Stimulated activated naive CD8-positive, alpha-beta T cell treated with anti-CD3 and anti-CD28 coated beads, Interleukin-15, Interleukin-2, amounts not matched to agents 100 U/mL and 50 U/mL, for 24 hours (primary cell): ENCODE measurements around the gene SLC16A5.
A peak's percentile ranks its signal among the peaks of the same experiment; 100 is the strongest.
"Not testable (repeated sequence)": the region's sequence is repeated elsewhere in the genome, so short reads cannot be mapped to it uniquely, and the experiment has no call there.

Experiments
- ATAC-seq: fragments of 150-1000 bp; cut with Tn5 transposase; one replicate; pipeline ENCODE4 v1.10.0; 2021
- DNase-seq: peaks from one replicate; pipeline ENCODE4 v3.0.0; 2021

Gene SLC16A5

DNA sequence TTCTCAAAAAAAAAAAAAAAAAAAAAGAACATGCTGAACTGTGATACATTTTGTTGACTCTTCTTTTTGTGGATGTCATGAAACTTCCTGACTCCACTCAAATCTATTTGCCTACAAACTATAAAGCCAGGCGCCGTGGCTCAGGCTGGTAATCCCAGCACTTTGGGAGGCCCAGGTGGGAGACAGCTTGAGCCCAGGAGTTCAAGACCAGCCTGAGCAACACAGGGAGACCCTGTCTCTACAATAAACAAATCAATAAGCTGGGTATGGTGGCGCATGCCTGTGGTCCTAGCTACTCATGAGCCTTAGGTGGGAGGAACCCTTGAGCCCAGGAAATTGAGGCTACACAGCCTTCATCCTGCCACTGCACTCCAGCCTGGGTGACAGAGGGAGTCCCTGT, 45.2 kb downstream of the SLC16A5 start:
- ATAC-seq (no peak), DNase-seq (no peak)

DNA sequence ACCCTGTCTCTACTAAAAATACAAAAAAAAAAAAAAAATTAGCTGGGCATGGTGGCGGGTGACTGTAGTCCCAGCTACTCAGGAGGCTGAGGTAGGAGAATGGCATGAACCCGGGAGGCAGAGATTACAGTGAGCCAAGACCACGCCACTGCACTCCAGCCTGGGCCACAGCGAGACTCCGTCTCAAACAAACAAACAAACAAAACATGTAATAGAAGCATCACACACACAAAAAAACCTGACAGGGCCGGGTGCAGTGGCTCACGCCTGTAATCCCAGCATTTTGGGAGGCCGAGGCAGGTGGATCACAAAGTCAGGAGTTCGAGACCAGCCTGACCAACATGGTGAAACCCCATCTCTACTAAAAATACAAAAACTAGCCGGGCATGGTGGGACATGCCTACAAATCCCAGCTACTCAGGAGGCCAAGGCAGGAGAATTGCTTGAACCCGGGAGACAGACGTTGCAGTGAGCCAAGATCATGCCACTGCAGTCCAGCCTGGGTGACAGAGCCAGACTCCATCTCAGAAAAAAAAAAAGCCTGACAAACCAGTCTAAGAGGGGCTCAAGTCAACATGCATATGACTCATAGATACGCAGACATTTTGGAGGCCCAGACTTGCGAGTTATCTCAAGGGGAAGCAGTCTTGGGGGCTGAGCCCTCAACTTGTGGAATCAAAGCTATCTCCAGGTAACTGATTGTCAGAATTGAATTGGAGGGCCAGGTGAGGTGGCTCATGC, 46.0 kb downstream of the SLC16A5 start:
- ATAC-seq, DNase-seq: not testable (repeated sequence)

DNA sequence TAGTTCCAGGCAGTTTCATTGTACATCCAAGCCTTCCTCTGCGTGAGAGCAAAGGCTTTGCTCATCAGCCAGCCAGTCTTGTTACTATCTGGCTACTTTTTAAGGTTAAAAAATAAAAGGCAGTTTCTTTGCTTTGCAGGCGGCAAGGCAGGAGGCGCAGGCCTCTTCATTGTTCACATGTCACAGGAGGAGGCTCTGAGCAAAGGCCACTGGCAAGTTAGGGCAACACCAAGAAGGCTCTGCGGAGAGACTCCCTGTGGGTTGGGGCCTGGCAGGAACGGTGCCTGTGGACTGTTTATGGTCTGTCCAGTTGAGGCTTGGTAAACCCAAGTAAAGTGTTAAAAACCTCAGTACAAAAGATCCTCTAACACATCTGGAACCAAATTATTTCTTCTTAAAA, 47.7 kb downstream of the SLC16A5 start:
- ATAC-seq (no peak), DNase-seq (no peak)

DNA sequence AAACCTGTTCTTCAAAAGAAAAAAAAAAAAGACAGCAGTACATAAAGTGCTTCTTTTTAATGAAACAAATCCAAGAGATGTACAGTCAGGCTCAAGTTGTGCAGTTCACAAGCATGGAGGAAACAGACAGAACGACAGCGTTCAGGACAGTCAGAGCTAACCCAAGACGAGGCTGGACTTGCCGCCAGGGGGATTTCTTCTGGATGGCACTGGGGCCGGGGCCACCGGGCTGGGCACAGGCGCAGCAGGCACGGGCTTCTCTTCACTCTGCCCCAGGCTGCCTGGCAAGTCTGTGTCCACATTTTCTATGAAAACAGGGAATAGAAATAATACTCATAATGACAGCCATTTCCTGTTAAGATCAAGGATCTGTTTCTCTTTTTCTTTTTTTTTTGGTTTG, 48.2 kb downstream of the SLC16A5 start:
- ATAC-seq = no peak
- DNase-seq = no peak

DNA sequence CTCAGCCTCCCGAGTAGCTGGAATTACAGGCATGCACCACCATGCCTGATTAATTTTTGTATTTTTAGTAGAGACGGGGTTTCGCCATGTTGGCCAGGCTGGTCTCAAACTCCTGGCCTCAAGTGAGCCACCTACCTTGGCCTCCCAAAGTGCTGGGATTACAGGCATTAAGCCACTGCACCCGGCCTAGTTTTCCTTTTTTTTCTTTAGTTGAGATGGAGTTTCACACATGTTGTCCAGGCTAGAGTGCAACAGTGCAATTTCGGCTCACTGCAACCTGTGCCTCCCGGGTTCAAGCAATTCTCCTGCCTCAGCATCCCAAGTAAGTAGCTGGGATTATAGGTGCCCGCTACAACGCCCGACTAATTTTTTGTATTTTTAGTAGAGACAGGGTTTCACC, 50.0 kb downstream of the SLC16A5 start:
- ATAC-seq, DNase-seq: not testable (repeated sequence)

DNA sequence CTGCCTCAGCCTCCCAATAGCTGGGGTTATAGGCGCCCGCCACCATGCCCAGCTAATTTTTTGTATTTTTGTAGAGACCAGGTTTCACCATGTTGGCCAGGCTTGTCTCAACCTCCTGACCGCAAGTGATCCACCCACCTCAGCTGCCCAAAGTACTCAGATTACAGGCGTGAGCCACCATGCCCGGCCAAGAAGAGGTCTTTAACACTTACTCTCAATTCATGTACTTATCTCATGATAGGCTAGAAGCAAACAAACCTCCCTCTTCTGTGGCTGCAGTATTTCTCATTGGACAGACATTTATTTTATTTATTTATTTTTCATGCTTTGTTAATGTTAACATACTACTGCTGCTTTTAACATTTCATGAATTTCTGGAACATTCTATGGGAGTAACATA, 50.8 kb downstream of the SLC16A5 start:
- DNase-seq (no peak), ATAC-seq (no peak)

DNA sequence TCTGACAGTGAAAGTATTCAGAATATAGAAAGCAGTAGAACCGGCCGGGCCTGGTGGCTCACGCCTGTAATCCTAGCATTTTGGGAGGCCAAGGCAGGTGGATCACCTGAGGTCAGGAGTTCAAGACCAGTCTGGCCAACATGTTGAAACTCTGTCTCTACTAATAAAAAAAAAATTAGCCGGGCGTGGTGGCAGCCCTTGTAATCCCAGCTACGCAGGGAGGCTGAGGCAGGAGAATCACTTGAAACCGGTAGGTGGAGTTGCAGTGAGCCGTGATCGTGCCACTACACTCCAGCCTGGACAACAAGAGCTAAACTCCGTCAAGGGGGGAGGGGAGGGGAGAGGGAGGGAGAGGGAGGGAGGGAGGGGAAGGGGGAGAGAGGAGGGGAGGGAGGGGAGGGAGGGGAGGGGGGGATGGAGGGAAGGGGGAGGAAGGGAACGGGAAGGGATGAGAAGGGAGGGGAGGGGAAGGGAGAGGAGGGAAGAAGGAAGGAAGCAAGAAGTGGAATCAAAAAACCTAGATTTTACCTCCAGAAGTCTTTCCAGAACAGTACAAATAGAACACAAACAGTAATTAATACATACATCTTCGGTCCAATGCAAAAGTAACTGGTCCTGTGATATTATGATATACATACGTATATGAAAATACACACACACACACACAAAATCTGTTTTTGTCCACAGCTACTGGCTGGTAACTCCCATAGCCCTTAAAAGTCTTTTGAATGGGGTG, 54.6 kb downstream of the SLC16A5 start:
- ATAC-seq = no peak

DNA sequence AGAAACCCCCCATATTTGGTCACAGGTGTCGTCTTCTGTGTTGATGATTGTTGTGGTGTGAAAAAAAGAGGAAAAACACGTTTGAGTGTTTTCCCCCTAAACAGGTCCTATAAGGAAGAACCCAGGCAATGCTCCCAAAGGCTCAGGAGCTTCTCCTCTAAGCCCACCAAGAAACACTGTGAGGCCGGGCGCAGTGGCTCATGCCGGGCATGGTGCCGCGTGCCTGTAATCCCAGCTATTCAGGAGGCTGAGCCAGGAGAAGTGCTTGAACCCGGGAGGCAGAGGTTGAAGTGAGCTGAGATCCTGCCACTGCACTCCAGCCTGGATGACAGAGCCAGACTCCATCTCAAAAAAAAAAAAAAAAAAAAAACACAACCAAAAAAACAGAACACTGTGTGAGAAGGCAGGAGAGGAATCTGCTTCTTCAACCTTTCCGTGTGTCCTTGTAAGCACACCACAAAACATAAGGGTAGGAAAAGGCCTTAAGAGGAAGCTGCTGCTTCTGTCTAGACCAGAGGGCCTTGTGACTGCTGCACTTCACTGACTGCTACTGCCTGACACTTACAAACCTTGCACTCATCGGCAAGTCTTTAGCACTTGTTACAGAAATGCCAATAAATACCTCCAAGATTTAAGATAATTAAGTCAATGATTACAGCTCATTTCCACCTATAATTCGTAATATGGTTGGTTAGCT, 57.2 kb downstream of the SLC16A5 start:
- ATAC-seq = no peak
- no peak for DNase-seq

More for the DNA sequence above, 54.6 kb downstream of the SLC16A5 start:
- no peak for DNase-seq

DNA sequence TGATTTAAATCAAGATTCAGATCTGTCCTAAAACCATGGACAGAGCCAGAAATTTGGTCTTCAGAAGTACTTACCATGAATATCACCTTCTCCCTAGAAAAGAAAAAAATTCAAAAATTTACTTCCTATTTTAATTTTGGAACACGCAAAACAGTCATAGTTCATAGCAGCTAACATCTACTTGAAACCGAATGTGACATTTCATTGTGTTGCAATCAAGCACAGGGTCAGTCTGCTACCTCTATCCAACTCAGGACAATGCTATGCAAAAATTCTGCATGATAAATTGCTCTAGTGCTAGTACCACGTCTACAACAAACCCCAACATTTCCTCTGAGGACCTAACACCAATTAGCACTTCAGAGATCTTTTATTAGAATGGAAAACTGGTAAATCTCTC, 58.8 kb downstream of the SLC16A5 start:
- no peak for DNase-seq

DNA sequence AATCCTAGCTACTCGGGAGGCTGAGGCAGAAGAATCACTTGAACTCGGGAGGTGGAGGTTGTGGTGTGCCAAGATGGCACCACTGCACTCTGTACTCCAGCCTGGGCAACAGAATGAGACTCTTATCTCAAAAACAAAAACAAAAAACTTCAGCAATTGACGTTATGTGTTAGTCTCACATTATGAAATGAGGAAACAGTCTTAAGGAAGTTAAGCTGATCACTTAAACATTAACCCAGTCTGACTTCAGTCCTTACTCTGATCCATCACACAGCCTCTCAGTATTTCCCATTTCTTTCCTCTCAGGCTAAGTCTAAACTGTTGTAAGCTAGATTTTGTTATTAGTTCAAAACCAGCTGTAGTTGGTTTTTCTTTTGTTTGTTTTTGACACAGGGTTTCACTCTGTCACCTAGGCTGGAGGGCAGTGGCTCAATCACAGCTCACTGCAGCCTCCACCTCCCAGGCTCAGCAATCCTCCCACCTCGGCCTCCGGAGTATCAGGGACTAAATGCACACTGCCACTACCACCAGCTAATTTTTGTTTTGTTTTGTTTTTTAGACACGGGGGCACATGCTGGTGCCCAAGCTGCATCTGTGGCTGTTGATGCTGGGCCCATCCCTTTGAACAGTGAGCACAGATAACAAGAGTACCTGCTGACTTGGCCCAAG, 60.3 kb downstream of the SLC16A5 start:
- DNase-seq = no peak
- no peak for ATAC-seq

More for the DNA sequence above, 58.8 kb downstream of the SLC16A5 start:
- ATAC-seq = no peak

DNA sequence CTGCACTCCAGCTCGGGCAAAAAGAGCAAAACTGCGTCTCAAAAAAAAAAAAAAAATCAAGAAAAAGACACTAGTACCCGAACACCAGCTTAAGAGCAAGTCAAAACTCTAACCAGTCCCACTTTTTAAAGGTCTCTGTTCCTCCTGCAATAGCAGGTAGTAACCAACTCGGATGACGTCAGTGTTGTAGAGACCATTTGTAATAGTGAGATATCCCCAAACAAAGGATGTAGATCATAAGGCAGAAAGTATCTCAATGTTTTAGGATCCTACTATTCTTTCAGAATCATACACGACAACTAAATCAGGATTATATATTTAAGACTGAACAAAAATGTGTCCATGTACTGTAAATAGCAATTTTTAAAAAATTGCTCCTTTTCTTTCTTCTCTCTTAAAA, 64.2 kb downstream of the SLC16A5 start:
- no peak for ATAC-seq
- DNase-seq = no peak

DNA sequence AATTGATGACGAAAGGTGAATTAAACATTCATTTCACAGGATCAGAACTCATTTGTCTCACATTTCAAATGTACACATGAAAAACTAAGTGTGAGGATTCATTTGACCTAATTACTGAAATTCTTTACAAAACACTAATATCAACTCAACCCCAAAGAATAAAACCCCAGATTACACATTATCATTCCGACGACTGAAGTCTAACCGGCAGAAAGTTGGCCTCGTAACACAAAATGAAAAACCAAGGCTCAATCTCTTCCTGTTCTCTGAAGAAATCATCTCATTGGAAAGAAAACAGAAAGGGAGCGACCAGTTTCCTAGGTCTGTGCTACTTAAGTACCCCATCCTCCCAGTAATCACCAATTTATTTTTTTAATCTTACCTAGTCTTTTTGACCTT, 64.8 kb downstream of the SLC16A5 start:
- DNase-seq (no peak), ATAC-seq (no peak)

DNA sequence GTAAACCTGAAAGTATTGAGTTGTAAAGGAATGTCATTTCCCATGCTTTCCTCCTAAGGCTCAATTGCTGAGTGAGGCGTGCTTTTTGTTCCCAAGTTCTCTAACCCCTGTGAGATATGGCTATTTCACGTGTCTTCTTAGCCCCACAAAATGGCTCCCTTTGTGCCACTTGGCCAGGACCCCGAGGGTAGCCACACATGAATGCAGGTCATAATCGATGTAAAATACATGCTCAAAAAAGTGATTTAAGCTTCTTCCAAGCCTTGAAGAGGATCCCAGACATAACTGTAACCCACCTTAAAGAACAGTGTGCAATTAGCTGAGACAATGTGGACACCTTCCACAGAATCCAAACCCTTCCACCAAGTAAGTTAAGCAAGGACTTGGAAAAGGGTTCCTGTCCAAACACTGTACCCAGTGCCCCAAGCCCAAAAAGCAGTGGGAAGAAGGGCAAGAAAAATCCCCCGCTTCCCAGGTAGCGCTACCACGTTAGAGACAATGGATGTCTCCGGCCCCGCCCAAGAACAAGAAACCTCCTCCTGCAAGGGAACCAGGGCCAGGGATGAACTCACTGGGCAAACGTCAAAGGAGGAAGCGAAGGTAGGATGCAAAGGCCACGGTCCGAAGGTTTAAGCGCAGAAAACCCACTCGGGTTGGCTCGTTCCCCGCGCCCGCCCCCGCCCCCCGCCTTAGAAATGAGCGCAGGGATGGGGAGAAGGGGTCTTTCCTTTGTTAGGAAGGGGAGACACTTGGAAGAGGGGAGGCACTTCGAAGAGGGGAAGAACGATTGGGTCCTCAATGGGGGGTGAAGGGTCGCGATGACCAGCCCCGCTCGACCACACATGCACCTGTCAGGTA, 65.4 kb downstream of the SLC16A5 start:
- ATAC-seq (no peak), DNase-seq (peak; percentile 36)

DNA sequence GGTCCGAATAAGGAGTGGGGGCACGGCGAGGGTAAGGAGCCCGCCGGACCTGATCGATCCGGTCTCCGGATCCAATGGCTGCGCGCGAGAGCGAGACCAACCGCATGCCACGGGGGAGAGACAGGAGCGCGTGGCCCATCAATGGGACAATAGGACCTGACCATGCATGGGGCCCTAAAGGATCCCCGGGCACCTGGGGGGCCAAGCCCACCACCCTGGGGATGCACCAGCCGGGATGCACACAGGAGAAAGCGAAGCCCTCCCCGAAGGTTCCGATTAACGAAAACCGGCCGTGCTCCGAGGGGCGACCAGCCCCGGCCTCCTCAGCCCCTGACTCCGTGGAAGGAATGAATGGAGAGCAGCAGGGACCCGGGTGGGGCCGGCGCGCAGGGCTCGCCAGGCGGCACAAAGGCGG, 66.0 kb downstream of the SLC16A5 start:
- ATAC-seq = peak; percentile 9
- DNase-seq = peak; percentile 38

DNA sequence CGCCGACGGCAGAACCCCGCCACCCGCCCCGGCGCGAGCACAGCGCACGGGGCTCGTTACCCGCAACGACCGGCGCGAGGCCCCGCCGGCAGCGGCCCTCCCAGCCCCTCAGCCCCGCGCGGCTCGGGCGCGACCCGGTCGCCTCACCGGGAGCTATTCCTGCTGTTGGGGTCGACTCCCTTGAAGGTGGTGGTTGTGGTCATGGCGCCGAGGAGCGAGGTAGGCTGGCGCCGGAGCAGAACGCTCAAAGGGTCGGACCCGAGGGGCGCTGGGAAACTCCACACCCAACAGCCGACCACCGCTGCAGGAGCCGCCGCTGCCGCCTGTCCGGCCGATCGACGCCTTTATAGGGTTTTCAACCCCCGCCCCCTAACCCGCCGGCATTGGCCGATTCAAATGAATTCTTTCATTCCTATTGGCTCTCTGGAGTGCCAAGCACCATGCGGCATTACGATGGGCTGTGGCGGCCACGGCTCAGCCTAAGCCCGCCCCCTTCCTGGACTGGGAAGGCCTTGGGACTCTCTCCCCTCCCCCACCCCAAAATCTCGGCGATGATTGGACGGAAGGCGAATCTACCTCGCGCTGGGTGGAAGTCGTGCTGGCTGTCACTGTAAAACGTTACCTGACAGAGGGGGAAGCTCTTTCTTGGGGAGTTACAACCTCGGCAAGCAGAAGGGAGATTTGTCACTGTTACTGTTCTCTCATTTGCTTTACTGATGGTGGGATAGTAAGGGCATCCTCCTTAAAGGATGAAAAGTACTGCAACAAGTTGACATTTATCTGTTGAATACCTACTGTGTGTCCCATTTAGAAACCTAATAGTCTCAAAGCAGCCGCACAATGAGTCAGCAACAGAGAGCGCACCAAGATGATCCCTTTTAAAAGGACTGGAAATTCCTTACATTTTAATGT, 66.7 kb downstream of the SLC16A5 start, which contains the start of gene JPT1:
Gene JPT1 (minus strand): TSS at position 318 of the 912 bp plus-strand sequence. CDS start 115 bp downstream, at position 203.
- peak; percentile 98 for DNase-seq
- ATAC-seq = peak; percentile 99

DNA sequence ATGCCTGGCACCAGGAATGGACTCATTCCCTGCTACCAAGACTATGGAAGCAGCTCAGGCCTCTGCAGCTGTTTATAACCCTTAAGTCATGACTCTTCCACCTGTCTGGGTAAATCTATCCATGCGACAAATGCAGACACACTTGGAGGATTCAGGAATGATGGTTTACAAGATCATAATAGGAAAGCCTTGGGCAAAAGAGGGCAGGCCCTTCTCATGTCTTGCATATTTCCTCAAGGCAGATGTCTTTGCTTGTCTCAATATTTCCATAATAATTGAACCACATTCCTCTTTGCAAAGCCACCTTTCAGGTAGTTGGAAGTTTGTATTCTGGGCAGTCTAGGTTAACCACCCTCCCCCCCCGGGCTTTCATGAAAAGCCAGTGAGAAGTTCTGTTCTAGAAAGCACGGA, 67.4 kb downstream of the SLC16A5 start:
- no peak for ATAC-seq
- no peak for DNase-seq
